ENCODE data around the gene TTC3. TPM values are rescaled to one million over a fixed set of nuclear protein-coding genes. Genes with fewer than 3 reads are reported as not detected.
"Not testable (repeated sequence)": the region's sequence is repeated elsewhere in the genome, so short reads cannot be mapped to it uniquely, and the experiment has no call there.

TTC3 gene
- total RNA-seq, 1 donor from 2014 or later: 286 TPM

GRCh38 chr21:37043818-37044217, 29.2 kb upstream of the TTC3 start:
- peaks cover 4% of the 10 kb centered on the region for H3K9me3 Mint-ChIP-seq
- peaks cover 7% of the 10 kb centered on the region for H3K4me1 Mint-ChIP-seq
- H3K27me3 Mint-ChIP-seq (ENCODE audit: low read depth): no peaks in the 10 kb centered on the region
- no peak for DNase-seq (ENCODE audit: low spot score in 2 of 2, unreplicated experiment in 2 of 2)
- H3K4me3 Mint-ChIP-seq: no peak overlapping the region
- no peaks in the 10 kb centered on the region for H3K36me3 Mint-ChIP-seq
- TF ChIP-seq CTCF (IDR thresholded peaks at IDR 0.05; ENCODE audit: unreplicated experiment): no peak
- H3K27ac Mint-ChIP-seq: no peak overlapping the region

- H3K27me3 Mint-ChIP-seq (ENCODE audit: low read depth): no peaks in the 10 kb centered on the region
- H3K4me3 Mint-ChIP-seq: no peak overlapping the region
- DNase-seq (ENCODE audit: low spot score in 2 of 2, unreplicated experiment in 2 of 2): no peak
- peaks cover 2% of the 10 kb centered on the region for H3K36me3 Mint-ChIP-seq
- no peak for TF ChIP-seq CTCF (IDR thresholded peaks at IDR 0.05; ENCODE audit: unreplicated experiment)
- no peak overlapping the region for H3K27ac Mint-ChIP-seq
- H3K9me3 Mint-ChIP-seq: peaks cover 9% of the 10 kb centered on the region
- peaks cover 7% of the 10 kb centered on the region for H3K4me1 Mint-ChIP-seq
Observed at GRCh38 chr21:37044643-37045042, 28.4 kb upstream of the TTC3 start.

GRCh38 chr21:37045149-37045548, 27.9 kb upstream of the TTC3 start:
- H3K4me1 Mint-ChIP-seq: peaks cover 7% of the 10 kb centered on the region
- H3K36me3 Mint-ChIP-seq: peaks cover 3% of the 10 kb centered on the region
- no peak overlapping the region for H3K27ac Mint-ChIP-seq
- H3K27me3 Mint-ChIP-seq (ENCODE audit: low read depth): no peaks in the 10 kb centered on the region
- TF ChIP-seq CTCF (IDR thresholded peaks at IDR 0.05; ENCODE audit: unreplicated experiment): no peak
- H3K4me3 Mint-ChIP-seq: no peak overlapping the region
- no peak for DNase-seq (ENCODE audit: low spot score in 2 of 2, unreplicated experiment in 2 of 2)
- H3K9me3 Mint-ChIP-seq: peaks cover 14% of the 10 kb centered on the region

GRCh38 chr21:37045556-37045955, 27.5 kb upstream of the TTC3 start:
- TF ChIP-seq CTCF (IDR thresholded peaks at IDR 0.05; ENCODE audit: unreplicated experiment): no peak
- H3K27me3 Mint-ChIP-seq (ENCODE audit: low read depth): no peaks in the 10 kb centered on the region
- peaks cover 18% of the 10 kb centered on the region for H3K9me3 Mint-ChIP-seq
- H3K27ac Mint-ChIP-seq: no peak overlapping the region
- H3K36me3 Mint-ChIP-seq: peaks cover 3% of the 10 kb centered on the region
- H3K4me1 Mint-ChIP-seq: peaks cover 7% of the 10 kb centered on the region
- no peak for DNase-seq (ENCODE audit: low spot score in 2 of 2, unreplicated experiment in 2 of 2)
- no peak overlapping the region for H3K4me3 Mint-ChIP-seq

- Mint-ChIP-seq H3K4me1 (peaks cover 7% of the 10 kb centered on the region), H3K36me3 (peaks cover 5% of the 10 kb centered on the region), H3K4me3 (no peak overlapping the region), H3K9me3 (peaks cover 18% of the 10 kb centered on the region), H3K27ac (no peak overlapping the region), H3K27me3 (ENCODE audit: low read depth) (no peaks in the 10 kb centered on the region)
- no peak for DNase-seq (ENCODE audit: low spot score in 2 of 2, unreplicated experiment in 2 of 2)
- TF ChIP-seq CTCF (IDR thresholded peaks at IDR 0.05; ENCODE audit: unreplicated experiment): no peak
Observed at GRCh38 chr21:37047079-37047478, 26.0 kb upstream of the TTC3 start.

- H3K4me1 Mint-ChIP-seq: peaks cover 12% of the 10 kb centered on the region
- H3K27me3 Mint-ChIP-seq (ENCODE audit: low read depth); H3K27ac Mint-ChIP-seq; H3K4me3 Mint-ChIP-seq; H3K36me3 Mint-ChIP-seq; DNase-seq (ENCODE audit: low spot score in 2 of 2, unreplicated experiment in 2 of 2): not testable (repeated sequence)
- H3K9me3 Mint-ChIP-seq: peaks cover 18% of the 10 kb centered on the region
Observed at GRCh38 chr21:37049741-37050140, 23.3 kb upstream of the TTC3 start.

All from mesothelial cell of epicardium (in vitro differentiated cells).